ENCODE measurements around the gene CLCN7.
A peak's percentile ranks its signal among the peaks of the same experiment; 100 is the strongest.

Gene CLCN7

DNA sequence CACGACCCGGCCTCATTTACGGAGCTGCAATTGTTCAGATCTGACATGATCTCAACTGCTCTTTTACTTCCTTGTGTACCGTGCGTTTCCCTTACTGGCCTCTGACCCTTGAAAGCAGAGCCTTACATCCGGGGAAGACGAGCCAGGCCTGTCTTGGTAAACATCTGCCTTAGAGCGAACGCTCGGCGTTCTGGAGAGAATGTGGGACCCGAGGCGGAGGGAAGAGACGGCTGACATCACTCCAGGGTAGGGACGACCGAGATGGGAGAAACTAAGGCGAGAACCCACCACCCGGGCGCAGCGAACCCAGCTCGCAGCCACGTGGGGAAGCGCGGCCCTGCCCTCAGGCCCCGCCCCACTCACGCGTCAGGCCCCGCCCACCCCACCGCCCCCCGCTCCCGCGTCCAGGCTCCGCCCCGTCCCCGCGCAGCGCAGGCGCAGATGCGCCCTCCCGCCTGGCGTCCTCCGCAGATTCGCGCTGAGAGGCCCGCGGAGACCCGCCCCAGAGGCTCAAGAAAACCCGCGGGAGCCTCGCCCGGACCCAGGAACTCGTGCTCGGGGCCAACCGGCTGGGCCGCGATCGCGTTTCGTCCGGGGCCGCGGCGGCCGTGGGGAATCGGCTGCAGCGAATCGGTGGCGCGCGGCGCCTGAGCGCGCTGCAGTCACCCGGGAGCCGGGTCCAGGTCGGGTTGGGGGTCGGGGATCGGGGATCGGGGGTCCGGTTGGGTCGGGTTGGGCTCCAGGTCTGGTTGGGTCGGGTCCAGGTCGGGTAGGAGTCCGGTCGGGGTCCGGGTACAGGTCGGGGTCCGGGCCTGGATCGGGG, 18.3 kb upstream of the CLCN7 start, which contains the start of gene TELO2:
Gene TELO2, plus strand, starts transcription at position 438 of the 823 bp plus-strand sequence. CDS start 922 bp downstream, outside the sequence.
- TF ChIP-seq, protein P1, sequence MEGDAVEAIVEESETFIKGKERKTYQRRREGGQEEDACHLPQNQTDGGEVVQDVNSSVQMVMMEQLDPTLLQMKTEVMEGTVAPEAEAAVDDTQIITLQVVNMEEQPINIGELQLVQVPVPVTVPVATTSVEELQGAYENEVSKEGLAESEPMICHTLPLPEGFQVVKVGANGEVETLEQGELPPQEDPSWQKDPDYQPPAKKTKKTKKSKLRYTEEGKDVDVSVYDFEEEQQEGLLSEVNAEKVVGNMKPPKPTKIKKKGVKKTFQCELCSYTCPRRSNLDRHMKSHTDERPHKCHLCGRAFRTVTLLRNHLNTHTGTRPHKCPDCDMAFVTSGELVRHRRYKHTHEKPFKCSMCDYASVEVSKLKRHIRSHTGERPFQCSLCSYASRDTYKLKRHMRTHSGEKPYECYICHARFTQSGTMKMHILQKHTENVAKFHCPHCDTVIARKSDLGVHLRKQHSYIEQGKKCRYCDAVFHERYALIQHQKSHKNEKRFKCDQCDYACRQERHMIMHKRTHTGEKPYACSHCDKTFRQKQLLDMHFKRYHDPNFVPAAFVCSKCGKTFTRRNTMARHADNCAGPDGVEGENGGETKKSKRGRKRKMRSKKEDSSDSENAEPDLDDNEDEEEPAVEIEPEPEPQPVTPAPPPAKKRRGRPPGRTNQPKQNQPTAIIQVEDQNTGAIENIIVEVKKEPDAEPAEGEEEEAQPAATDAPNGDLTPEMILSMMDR (conservative IDR thresholded peaks at IDR 0.05; ENCODE audit: low read depth, low read length): no peak
- H3K4me3 ChIP-seq (ENCODE audit: low read depth, low read length): peak within 1 kb of the TSS; percentile 74
- peak; percentile 80 for DNase-seq (ENCODE audit: low read depth)

DNA sequence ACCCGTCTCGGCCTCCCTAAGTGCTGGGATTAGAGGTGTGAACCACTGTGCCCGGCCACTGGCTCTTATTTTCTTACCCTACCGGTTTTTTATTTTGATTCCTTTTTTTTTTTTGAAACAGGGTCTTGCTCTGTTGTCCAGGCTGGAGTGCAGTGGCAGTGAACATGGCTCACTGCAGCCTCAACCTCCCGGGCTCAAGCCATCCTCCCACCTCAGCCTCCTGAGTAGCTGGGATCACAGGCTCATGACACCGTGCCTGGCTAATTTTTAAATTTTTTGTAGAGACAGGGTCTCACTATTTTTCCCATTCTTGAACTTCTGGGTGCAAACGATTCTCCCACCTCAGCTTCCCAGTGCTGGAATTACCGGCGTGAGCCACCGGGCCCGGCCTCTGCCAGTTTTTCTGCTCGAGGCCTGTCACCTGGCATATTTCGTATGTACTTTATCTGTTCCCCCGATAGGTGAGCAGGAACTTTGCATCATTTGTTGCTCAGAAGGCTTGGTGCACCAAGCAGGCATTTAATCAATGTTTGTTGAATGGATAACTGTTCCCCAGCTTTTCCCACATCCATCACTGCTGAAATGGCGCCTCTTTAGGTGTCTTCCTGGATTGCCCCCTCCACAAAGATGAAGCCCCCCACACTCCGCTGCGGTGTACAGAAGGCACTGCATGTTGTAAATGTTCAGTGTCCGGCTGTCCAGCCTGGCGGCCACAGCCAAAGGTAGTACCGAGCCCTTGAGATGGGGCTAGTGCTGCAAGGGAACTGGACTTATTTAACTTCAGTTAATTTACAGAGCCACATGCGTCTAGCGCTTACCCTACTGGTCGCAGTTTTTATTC, 17.5 kb upstream of the CLCN7 start:
- TF ChIP-seq, protein P1 (conservative IDR thresholded peaks at IDR 0.05; ENCODE audit: low read depth, low read length): no peak
- peak overlapping the region; percentile 74 for H3K4me3 ChIP-seq (ENCODE audit: low read depth, low read length)
- no peak for DNase-seq (ENCODE audit: low read depth)

DNA sequence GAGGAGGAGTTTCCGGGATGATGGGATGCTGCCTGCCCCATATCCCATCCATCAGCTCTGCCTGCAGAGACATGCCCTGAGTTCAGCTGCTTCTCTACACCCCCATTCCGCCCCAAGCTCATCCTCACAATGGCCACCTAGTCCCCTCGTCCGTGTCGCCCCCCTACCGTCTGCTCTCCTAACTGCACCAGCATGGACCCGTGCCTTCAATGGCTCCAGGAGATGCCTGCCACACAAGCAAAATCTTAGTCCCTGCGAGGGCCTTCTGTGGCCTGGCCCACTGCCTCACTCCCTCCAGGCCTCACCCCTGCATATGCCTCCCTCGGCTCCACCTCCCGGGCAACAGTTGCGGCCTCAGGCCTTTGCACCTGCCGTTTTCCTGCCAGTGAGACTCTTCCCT, 16.5 kb upstream of the CLCN7 start:
- TF ChIP-seq, protein P1 (conservative IDR thresholded peaks at IDR 0.05; ENCODE audit: low read depth, low read length): no peak
- DNase-seq (ENCODE audit: low read depth): no peak
- no peak overlapping the region for H3K4me3 ChIP-seq (ENCODE audit: low read depth, low read length)

DNA sequence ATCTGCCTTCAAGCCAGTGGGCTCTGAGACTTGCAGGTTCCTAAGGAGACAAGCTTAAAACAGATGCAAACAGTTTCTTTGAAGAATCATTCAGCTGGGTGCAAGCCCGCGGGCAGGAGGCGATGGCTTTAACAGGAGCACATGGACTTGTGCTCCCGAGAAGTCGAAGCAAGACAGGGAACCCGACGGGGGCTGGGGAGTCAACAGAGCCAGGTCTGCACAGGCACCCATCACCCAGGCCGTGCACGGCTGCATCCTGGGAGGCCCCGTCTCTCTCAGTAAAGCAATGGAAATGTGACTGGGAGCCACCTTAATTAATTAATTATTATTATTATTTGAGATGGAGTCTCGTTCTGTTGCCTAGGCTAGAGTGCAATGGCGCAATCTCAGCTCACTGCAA, 14.2 kb upstream of the CLCN7 start:
- no peak for DNase-seq (ENCODE audit: low read depth)
- TF ChIP-seq, protein P1 (conservative IDR thresholded peaks at IDR 0.05; ENCODE audit: low read depth, low read length): no peak
- no peak overlapping the region for H3K4me3 ChIP-seq (ENCODE audit: low read depth, low read length)

DNA sequence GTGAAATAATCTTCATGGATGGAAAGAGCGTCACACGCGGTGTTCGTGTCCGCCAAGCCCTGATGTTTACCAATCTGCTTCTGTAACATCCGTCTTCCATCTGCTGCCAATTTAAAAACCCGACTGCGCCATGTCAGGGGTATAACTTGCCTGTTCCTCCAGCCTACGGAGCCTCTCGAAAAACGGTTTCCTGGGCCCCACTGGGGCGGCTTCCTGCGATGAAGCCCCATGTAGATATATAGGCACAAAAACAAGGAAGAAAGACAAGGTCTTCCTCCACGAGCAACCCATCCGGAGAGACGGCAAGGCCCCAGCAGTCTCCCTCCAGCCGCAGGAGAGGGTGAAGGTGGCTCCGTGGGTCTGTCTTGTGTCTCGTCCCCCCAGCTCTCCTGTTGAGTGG, 13.8 kb upstream of the CLCN7 start, which contains the start of gene PTX4:
Gene PTX4, minus strand, starts transcription at position 326 of the 400 bp plus-strand sequence. Its CDS starts 35 bp downstream, at position 291.
- TF ChIP-seq, protein P1 (conservative IDR thresholded peaks at IDR 0.05; ENCODE audit: low read depth, low read length): no peak
- no peak within 1 kb of the TSS for H3K4me3 ChIP-seq (ENCODE audit: low read depth, low read length)

DNA sequence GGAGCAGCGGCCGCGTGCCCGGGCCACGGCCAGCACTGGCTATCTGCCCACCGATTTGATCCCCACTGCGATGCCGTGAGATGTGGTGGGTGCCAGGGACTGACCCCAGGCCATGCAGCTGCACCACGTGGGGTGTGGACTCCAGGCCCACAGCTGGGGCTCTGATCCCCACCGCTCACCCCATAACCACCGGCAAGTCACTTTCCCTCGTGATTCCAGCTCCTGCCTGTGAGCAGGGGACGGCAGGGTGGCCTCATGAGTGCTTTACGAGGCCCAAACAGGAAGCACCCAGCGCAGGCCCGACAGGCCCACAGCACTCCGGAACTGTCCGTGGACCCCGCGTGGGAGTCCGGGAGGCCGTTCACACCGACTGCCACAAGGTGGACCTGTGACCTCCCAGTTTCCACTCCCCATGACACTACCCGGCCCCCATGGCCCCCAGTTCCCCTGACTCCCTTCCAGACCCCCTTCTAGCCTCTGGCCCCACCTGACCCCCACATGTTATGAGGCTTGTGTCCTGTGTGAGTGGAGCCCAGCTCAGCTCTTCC, 13.3 kb upstream of the CLCN7 start:
- TF ChIP-seq, protein P1 (conservative IDR thresholded peaks at IDR 0.05; ENCODE audit: low read depth, low read length): no peak
- H3K4me3 ChIP-seq (ENCODE audit: low read depth, low read length): no peak overlapping the region
- no peak for DNase-seq (ENCODE audit: low read depth)

More for the DNA sequence above, 13.8 kb upstream of the CLCN7 start, which contains the start of gene PTX4:
- no peak for DNase-seq (ENCODE audit: low read depth)
